ENCODE data around the gene G2E3.

DNA sequence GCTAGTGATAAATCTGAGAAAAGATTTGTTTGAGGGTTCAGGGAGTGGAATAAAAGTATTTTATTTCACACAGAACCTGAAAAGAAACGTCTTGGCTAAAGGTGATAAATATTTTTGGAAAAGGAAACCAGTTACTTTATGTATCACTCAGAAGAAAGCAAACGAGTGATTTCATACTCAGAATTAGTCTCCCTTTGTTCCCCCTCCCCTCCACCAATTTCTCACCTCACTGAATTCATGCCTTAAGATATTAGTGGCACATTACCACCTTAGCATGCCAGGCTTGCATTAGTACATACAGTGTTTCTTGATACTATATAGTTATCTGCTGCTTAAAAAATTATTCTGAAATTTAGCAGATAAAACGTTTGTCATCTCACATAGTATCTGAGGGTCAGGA is 28.2 kb downstream of the G2E3 start:
- TF ChIP-seq CTCF (IDR thresholded peaks at IDR 0.05) (no peak), POLR2A (IDR thresholded peaks at IDR 0.05) (no peak), EP300 (IDR thresholded peaks at IDR 0.05) (no peak)
